Endothelial cell (in vitro differentiated cells): ENCODE results near the gene DUOX1. TPM values are rescaled to one million over a fixed set of nuclear protein-coding genes. Genes with fewer than 3 reads are reported as not detected.

Experiments used
- DNase-seq: peaks from one replicate; pipeline ENCODE4 v3.0.0; 2021; ENCODE audit warnings: low spot score
- H3K27ac Mint-ChIP-seq: one replicate; pipeline ENCODE4 v1.8.0; 2021; ENCODE audit warnings: mixed read lengths, inconsistent platforms; ENCODE audit not compliant: unreplicated experiment
- H3K27me3 Mint-ChIP-seq: one replicate; pipeline ENCODE4 v1.8.0; 2021; ENCODE audit warnings: mild to moderate bottlenecking, moderate library complexity, mixed read lengths, inconsistent platforms; ENCODE audit not compliant: unreplicated experiment
- H3K36me3 Mint-ChIP-seq: one replicate; pipeline ENCODE4 v1.8.0; 2021; ENCODE audit warnings: mild to moderate bottlenecking, low read depth, mixed read lengths, inconsistent platforms; ENCODE audit not compliant: unreplicated experiment
- H3K4me1 Mint-ChIP-seq: one replicate; pipeline ENCODE4 v1.8.0; 2021; ENCODE audit warnings: mild to moderate bottlenecking, mixed read lengths, inconsistent platforms; ENCODE audit not compliant: unreplicated experiment
- H3K4me3 Mint-ChIP-seq: one replicate; pipeline ENCODE4 v1.8.0; 2021; ENCODE audit warnings: mild to moderate bottlenecking, mixed read lengths, inconsistent platforms; ENCODE audit not compliant: unreplicated experiment
- H3K9me3 Mint-ChIP-seq: one replicate; pipeline ENCODE4 v1.8.0; 2021; ENCODE audit warnings: mixed read lengths, inconsistent platforms; ENCODE audit not compliant: unreplicated experiment
- total RNA-seq: library from RNA; stranded (reverse); fragmentation: NEBNext Ultra II Directional; extraction: Animal tissue kit (Norgen Biotek cat#: 25700); gene quantifications from one replicate; pipeline ENCODE4 v1.2.1, GENCODE V29; 2021; ENCODE audit not compliant: unreplicated experiment
- TF ChIP-seq, protein P1 (sequence below): fragments of 200-600 bp; sonication (generic); IDR thresholded peaks from one replicate; pipeline ENCODE4 v1.5.0; 2021; ENCODE audit warnings: antibody characterized with exemption; ENCODE audit not compliant: unreplicated experiment

DUOX1 gene
- total RNA-seq, 1 donor from 2014 or later, result not detected

DNA sequence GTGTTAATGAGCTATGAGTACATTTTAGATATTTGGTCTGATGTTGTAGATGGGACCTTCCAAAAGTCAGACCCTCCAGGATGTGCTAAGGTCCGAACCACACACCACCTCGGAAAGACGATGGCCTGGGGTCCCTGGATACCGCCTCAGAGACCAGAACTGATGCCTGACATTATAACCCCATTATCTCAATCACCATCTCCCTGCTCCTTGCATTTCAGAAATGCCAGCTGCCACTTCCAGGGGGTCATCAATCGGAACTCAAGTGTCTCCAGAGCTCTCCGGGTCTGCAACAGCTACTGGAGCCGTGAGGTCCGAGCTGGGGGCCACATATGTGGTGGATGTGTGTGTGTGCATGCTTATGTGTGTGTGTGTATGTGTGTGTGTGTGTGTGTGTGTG is 7.9 kb downstream of the DUOX1 start:
- no peak for DNase-seq
- Mint-ChIP-seq H3K4me3 (no peak overlapping the region), H3K9me3 (no peaks in the 10 kb centered on the region), H3K4me1 (peaks cover 5% of the 10 kb centered on the region), H3K27ac (no peak overlapping the region), H3K27me3 (peaks cover 22% of the 10 kb centered on the region), H3K36me3 (no peaks in the 10 kb centered on the region)
- TF ChIP-seq, protein P1, sequence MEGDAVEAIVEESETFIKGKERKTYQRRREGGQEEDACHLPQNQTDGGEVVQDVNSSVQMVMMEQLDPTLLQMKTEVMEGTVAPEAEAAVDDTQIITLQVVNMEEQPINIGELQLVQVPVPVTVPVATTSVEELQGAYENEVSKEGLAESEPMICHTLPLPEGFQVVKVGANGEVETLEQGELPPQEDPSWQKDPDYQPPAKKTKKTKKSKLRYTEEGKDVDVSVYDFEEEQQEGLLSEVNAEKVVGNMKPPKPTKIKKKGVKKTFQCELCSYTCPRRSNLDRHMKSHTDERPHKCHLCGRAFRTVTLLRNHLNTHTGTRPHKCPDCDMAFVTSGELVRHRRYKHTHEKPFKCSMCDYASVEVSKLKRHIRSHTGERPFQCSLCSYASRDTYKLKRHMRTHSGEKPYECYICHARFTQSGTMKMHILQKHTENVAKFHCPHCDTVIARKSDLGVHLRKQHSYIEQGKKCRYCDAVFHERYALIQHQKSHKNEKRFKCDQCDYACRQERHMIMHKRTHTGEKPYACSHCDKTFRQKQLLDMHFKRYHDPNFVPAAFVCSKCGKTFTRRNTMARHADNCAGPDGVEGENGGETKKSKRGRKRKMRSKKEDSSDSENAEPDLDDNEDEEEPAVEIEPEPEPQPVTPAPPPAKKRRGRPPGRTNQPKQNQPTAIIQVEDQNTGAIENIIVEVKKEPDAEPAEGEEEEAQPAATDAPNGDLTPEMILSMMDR, result no peak

DNA sequence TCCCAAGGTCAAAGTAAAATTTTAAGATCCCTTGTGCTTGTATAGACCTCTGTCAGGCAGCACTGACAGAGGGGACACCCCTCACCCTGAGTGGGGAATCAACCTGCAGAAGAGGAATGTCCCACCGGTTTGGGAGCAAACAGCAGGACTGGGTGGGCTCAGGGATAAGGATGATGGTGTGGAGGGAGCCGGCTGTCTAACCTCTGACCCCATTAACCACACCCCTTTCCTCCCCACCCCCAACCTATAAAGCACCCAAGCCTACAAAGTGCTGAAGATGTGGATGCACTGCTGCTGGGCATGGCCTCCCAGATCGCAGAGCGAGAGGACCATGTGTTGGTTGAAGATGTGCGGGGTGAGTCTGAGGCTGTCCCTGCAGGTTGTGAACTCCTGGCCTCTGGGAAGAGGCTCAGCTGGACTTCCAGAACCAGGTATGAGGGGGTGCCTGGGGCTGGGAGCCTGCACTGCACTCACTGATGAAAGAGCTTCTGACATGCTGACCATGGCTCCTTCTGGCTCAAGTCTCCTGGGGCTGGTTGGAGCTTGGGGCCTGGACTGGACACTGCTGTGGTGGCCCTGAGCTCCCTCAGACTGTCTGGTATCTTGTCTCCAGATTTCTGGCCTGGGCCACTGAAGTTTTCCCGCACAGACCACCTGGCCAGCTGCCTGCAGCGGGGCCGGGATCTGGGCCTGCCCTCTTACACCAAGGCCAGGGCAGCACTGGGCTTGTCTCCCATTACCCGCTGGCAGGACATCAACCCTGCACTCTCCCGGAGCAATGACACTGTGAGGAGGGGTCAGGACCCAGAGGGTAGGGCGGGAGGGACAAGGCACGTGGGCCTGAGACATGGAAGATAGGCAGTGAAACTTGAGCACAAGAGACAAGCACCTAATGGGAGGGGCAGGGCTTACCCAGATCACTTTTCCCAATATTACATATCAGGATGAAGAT is 9.3 kb downstream of the DUOX1 start:
- Mint-ChIP-seq H3K4me1 (peaks cover 5% of the 10 kb centered on the region), H3K9me3 (no peaks in the 10 kb centered on the region), H3K27me3 (peaks cover 12% of the 10 kb centered on the region), H3K36me3 (no peaks in the 10 kb centered on the region), H3K27ac (no peak overlapping the region), H3K4me3 (no peak overlapping the region)
- TF ChIP-seq, protein P1, result no peak
- no peak for DNase-seq

DNA sequence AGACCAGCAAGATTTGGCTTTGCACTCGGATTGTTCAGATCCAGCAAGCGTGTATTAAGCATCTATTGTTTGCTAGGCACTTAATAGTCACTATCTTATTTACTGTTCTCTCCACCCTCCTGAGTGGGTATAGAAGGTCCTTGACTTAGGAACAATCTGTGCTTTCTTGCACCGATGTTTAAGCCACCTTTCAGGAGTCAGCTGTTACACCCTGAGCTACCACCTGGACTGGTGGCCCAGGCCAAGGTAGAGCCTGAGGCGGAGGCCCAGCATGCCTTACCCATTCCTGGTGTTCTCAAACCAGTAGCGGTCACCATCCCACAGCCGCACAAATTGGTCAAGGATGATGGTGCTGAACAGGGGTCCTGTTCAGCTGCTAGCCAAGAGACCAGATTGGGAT is 10.0 kb downstream of the DUOX1 start:
- H3K36me3 Mint-ChIP-seq, result no peaks in the 10 kb centered on the region
- H3K4me1 Mint-ChIP-seq, result peaks cover 6% of the 10 kb centered on the region
- no peaks in the 10 kb centered on the region for H3K9me3 Mint-ChIP-seq
- no peak overlapping the region for H3K4me3 Mint-ChIP-seq
- no peak overlapping the region for H3K27ac Mint-ChIP-seq
- H3K27me3 Mint-ChIP-seq, result peaks cover 10% of the 10 kb centered on the region
- DNase-seq, result no peak
- TF ChIP-seq, protein P1, result no peak

DNA sequence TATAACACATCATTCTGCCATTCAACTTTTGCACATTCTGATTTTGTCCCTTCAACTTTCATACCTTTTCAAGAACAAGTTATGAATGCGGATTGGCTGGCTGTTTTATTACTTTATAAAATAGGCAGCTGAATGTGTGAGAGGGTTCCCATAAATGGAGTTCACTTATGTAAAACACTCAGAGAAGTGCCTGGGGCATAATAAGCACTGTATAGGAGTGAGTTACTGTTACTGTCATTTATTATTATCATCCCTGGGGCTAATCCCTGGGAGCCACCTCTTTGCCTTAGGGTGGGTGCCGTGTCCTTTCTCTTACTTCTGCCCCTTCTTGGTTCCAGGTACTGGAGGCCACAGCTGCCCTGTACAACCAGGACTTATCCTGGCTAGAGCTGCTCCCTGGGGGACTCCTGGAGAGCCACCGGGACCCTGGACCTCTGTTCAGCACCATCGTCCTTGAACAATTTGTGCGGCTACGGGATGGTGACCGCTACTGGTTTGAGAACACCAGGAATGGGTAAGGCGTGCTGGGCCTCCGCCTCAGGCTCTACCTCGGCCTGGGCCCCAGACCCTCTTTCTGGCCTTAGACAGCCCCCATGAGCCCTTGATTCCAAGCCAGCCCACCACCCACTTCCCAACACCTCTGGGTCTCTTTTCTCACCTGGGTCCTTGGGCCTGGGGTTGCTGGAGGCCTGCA is 10.9 kb downstream of the DUOX1 start:
- no peaks in the 10 kb centered on the region for H3K36me3 Mint-ChIP-seq
- no peak overlapping the region for H3K4me3 Mint-ChIP-seq
- no peak for DNase-seq
- H3K4me1 Mint-ChIP-seq, result peaks cover 3% of the 10 kb centered on the region
- TF ChIP-seq, protein P1, result no peak
- no peaks in the 10 kb centered on the region for H3K9me3 Mint-ChIP-seq
- H3K27me3 Mint-ChIP-seq, result peaks cover 8% of the 10 kb centered on the region
- no peak overlapping the region for H3K27ac Mint-ChIP-seq

DNA sequence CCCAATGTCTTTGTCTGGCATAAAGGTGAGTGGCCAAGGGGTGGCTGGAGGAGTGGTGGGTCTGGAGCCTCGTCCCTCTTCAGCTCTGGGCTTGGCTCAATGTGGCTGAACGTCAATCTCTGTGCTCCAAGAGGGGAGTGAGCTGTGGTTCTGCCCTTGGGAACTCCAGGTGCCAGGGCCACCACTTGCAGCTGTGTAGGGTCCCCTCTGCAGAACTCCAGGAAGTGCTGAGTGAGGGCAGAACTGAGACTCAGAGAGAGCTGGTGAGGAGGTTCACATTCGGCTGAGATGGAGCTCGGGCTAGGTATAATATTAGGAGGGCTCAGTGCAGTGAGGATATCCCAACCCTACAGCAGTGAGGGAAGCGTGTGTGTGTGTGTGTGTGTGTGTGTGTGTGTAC is 11.6 kb downstream of the DUOX1 start:
- H3K9me3 Mint-ChIP-seq, result no peaks in the 10 kb centered on the region
- DNase-seq, result no peak
- H3K27ac Mint-ChIP-seq, result no peak overlapping the region
- H3K27me3 Mint-ChIP-seq, result peaks cover 10% of the 10 kb centered on the region
- TF ChIP-seq, protein P1, result no peak
- H3K4me1 Mint-ChIP-seq, result peaks cover 3% of the 10 kb centered on the region
- no peaks in the 10 kb centered on the region for H3K36me3 Mint-ChIP-seq
- H3K4me3 Mint-ChIP-seq, result no peak overlapping the region
